ENCODE data around the gene BRICD5.
"Not testable (repeated sequence)": the region's sequence is repeated elsewhere in the genome, so short reads cannot be mapped to it uniquely, and the experiment has no call there.

The BRICD5 gene

GRCh38 chr16:2210386-2211365 is at the start of gene BRICD5:
BRICD5 (minus strand) TSS chr16:2210863; CDS start chr16:2210833, 30 bp downstream.
- no peak for DNase-seq

- DNase-seq, result no peak
Measured at GRCh38 chr16:2260250-2260649, 49.6 kb upstream of the BRICD5 start.

DNA sequence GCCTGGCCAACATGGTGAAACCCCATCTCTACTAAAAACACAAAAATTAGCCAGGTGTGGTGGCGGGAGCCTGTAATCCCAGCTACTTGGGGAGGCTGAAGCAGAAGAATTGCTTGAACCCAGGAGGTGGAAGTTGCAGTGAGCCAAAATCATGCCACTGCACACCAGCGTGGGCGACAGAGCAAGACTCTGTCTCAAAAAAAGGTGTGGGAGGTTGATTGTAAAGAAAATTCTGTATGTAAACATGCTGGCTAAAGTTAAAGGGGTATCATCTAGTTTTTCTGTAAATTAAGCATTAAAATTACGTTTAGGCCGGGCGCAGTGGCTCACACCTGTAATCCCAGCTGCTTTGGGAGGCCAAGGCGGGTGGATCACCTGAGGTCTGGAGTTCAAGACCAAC is 47.9 kb upstream of the BRICD5 start:
- DNase-seq, result not testable (repeated sequence)

GRCh38 chr16:2257726-2258125 is 47.1 kb upstream of the BRICD5 start:
- DNase-seq, result no peak

DNA sequence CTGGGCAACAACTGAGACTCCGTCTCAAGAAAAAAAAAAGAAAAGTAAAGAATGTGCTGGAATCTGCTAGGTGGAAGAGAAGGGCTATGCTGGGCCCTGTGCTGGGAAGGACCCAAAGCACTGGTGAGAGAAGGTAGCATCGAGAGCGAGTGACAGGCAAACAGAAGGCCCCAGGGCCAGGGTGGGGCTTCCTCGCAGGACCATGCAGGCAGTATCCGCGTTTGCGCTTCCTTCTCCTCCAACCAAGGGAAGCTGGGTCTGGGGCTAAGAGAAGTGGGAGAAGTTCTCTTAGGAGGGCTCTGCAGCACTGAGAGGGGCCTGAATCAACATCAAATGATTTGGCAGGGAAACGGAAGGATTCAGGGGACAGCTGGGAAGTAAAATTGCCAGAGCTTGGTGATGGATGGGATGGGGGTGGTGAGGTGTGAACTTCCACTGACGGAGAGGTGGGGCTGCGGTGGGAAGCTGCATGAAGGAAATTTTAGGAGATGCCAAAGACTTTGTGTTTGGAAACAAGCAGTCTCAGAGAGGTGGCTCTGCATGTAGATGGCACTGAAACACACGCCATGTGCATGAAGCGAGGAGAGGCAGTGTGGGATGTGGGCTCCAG is 46.0 kb upstream of the BRICD5 start:
- DNase-seq, result no peak

GRCh38 chr16:2253293-2253692 is 42.6 kb upstream of the BRICD5 start:
- no peak for DNase-seq

DNA sequence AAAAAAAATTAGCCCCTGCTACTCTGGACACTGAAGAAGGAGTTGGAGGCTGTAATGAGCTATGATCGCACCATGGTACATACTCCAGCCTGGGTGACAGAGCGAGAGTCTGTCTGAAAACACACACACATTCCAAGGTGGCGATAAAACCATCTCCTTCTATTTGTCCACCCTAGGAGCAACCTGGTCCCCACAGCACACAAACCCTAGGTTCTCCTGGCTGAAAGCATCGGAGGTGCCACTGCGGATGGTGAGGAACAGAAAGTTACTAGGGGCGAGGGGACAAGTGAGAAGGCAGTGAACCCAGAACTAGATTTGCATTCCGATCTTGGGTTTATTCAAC is 42.1 kb upstream of the BRICD5 start:
- no peak for DNase-seq

DNA sequence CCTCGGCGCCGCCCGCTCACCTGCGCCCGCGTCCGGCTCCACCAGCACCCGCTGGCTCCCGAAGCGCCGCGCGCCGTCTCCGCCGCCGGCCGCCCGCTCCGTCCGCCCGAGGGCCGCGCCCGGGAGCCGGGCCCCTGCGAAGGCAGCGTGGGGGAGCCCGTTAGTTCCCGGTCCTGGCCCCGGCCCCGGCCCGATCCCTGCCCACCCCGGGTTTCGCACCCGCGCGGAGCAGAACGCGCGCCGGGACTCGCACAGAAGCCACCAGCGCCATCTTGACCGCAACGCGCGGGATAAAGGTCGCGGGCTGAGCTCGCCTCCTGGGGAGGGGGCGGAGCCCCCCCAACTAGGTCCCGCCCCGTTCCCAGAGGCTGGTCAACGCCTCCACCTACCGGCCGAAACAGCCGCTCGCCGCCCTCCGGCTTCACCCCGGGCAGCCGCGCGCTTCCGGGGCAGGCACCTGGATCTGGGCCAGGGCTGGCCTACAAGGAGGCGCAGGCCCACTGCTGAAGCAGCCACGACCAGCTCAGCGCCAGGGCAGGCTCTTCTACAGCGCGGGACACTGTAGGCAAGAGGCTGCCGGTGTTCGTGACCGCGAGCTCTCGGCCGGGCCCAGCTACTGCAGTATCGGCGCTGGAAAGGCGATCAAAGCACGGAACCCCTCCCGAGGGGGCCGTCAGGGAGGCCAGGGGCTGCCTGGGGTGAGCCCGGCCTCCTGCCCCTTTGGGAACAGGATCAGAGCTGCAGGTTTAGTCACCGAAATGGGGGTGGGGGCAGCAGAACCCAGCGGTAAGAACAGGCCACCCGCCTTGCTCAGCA is 40.8 kb upstream of the BRICD5 start, which contains the start of gene ECI1:
Gene ECI1, minus strand, starts transcription at position 292 of the 816 bp plus-strand sequence. Its CDS starts 21 bp downstream, at position 271.
- DNase-seq, result peak; percentile 53

GRCh38 chr16:2250652-2251295 is 40.1 kb upstream of the BRICD5 start:
- DNase-seq, result no peak

GRCh38 chr16:2246301-2246885 is 35.7 kb upstream of the BRICD5 start:
- DNase-seq, result no peak

- DNase-seq, result no peak
Measured at GRCh38 chr16:2244926-2245795, 34.5 kb upstream of the BRICD5 start.

- DNase-seq, result no peak
Measured at GRCh38 chr16:2244301-2244700, 33.6 kb upstream of the BRICD5 start.

GRCh38 chr16:2243781-2244180 is 33.1 kb upstream of the BRICD5 start:
- DNase-seq, result no peak

DNA sequence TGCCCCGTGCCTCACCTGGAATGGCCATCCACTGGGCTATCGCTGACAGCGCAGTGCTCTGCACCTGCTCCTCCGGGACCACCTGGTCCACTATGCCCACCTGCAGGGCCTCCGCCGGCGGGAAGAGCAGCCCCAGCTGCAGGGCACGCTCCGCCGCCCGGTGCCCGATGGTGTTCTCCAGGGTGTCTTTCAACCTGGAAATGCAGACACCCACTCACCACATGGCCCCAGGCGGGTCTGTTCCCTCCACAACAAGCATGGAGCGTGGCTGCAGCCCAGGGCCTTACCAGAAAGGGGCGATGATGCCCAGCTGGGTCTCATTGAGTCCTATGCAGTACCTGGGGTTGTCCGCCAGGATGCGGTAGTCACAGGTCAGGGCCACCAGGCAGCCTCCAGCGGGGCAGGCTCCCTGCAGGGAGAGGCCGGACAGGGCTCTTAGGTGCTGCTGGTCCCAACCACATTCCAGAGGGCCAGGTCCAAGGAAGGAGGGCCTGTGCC is 32.4 kb upstream of the BRICD5 start:
- DNase-seq, result no peak

DNA sequence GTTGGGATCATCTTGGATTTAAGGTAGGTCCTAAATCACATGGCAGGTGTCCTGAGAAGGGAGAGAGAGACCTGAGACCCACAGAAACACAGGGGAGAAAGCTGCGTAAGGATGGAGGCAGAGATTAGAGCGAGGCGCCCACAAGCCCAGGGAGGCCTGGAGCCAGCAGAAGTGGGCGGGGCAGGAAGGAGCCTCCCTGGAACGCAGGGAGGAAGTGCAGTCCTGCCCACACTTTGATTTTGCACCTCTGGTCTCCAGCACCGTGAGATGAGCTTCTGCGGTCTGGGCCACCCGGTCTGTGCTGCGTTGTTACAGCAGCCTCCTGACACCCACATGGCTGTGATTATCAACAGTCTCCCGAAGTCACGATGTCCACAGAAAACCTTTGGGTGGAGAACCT is 31.9 kb upstream of the BRICD5 start:
- no peak for DNase-seq

DNA sequence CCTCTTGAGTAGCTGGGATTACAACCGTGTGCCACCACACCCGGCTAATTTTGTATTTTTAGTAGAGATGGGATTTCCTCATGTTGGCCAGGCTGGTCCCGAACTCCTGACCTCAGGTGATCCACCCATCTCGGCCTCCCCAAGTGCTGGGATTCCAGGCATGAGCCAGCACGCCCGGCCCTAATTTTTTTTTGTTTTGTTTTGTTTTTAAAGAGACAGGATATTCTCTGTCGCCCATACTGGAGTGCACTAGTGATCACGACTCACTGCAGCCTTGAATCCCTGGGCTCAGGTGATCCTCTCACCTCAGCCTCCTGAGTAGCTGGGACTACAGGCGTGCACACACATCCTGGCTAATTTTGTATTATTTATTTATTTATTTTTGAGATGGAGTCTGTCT is 29.7 kb upstream of the BRICD5 start:
- DNase-seq, result not testable (repeated sequence)

DNA sequence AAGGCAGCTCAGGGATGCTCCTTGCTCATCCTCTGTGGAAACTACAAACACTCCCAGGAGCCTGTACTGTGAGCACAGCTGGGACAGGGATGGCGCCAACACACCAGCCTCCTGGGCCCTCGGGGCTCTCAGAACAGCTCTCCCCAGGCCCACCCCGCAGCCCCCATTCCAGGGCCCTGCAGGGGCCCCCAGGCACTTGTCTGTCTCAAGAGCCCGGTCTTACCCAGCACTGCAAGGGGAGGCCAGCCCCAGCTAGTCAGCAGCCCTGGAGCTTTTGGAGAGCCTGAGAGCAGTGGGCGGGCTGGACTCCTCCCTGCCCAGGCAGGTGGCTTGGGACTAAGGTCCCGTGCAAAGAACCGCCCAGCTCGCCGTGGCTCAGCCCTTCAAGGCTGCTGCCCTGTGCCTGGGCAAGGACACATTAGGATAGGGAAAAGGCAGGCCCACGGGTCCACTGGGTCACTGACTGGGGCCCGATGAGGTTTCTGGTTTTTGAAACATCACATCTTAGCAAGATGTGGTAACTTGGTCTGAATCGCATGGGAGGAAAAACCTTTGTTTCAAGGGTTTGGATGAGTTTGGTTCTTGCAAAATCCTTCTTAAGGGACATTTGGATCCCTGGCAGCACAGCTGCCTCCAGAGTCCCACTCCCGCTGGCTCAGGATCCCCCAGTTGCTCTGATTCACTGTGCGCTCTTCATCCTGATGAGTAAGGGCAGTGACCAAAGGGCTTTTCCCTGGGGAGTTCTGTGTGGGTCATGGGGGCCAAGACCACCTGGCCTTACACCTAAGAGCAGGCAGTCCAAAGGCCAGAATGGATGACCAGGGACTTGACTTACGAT is 28.4 kb upstream of the BRICD5 start:
- no peak for DNase-seq

DNA sequence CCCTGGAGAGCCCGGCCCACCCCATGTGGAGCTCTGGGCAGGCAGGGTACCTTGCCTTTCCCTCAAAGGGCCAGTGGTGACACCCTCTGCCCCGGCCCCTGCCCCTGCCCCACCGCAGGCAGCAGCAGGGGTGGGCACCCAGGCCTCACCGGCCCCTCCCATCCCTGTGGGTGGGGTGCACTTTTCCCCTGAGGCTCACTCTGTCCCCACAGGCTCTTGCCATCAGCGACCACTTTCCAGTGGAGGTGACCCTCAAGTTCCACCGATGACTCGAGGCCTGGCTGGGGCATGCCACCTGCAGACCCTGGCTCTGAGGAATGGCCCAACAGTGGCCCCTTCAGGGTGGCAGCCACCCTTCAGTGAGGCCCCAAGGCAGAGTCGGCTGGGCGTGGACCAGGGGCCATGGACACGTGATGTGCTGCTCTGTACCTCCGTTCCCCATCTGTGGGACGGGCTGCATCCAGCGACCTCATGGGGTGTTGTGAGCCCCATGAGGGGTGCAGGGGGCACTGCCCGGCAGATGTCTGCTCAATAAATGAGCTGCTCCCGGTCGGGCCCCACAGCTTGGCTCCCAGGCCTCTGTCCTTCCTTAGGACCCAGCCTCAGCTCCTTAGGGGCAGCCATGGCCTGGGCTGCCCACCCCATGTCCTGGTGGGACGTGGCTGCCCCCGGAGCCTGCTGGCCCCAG is 27.6 kb upstream of the BRICD5 start:
- DNase-seq, result no peak

DNA sequence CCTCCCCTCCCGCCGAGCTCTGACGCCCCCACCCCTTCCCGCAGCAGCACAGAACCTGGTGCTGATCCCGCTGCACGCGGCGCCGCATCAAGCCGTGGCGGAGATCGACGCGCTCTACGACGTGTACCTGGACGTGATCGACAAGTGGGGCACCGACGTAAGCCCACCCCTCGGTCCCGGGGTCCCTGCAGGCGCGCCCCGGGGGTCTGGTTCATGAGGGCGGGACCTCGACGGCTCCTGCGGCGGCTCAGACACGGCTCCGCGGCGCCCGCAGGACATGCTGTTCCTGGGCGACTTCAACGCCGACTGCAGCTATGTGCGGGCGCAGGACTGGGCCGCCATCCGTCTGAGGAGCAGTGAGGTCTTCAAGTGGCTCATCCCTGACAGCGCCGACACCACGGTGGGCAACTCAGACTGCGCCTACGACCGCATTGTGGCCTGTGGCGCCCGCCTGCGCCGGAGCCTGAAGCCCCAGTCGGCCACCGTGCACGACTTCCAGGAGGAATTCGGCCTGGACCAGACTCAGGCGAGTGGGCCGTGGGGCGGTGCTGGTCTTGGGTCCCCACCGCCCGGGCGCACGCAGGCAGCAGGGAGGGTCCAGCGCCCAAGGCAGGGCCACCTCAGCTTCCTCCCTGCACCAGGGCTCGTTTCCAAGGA is 27.0 kb upstream of the BRICD5 start:
- no peak for DNase-seq

All from NCI-H1436 treated with DMSO at 0.1 percent for 48 hours (cell line).